B cell (primary cell): ENCODE data around the gene HOXA10. TPM values are rescaled to one million over a fixed set of nuclear protein-coding genes. Genes with fewer than 3 reads are reported as not detected.

Source experiments
- ATAC-seq: fragments of 200-7000 bp; cut with Tn5 transposase; one replicate; pipeline ENCODE4 v1.10.0; 2021; ENCODE audit warnings: low read depth, mild to moderate bottlenecking, moderate number of reproducible peaks, moderate library complexity
- CTCF ChIA-PET: fragments of 350-600 bp; sonication (Branson Sonifier 250); formaldehyde crosslinking; loops from one replicate; lab custom pipeline; 2021; ENCODE audit warnings: antibody characterized with exemption, inconsistent platforms; lab: Charles Lee
- POLR2A ChIA-PET: fragments of 350-600 bp; sonication (Branson Sonifier 250); formaldehyde crosslinking; loops from one replicate; lab custom pipeline; 2021; ENCODE audit warnings: antibody characterized with exemption; lab: Charles Lee
- DNase-seq: peaks from one replicate; pipeline ENCODE4 v3.0.0; 2013
- H2AFZ ChIP-seq: 2 replicates; pipeline ENCODE4 v1.6.1; 2012; ENCODE audit warnings: mild to moderate bottlenecking, low read depth, low read length; ENCODE audit not compliant: insufficient read depth, poor library complexity, severe bottlenecking
- H3K27ac ChIP-seq, 2 donors: 1 replicate in 1 of 2; 2 replicates in 1 of 2; pipeline ENCODE4 v1.5.1; 2012 to 2013; ENCODE audit warnings: low read length in 2 of 2, mild to moderate bottlenecking in 2 of 2, moderate library complexity in 1 of 2
- H3K27me3 ChIP-seq, 4 experiments: fragments of 200-600 bp in 1 of 4; sonication (generic) in 1 of 4; replicated peaks in 1 of 4; 1 replicate in 2 of 4; 2 replicates in 2 of 4; pipeline versions ENCODE4 v1.6.1 to v1.7.0; 2013 to 2016; ENCODE audit warnings: low read length in 3 of 4, mild to moderate bottlenecking in 2 of 4, mixed read lengths in 1 of 4, moderate library complexity in 1 of 4; ENCODE audit not compliant: insufficient read depth in 4 of 4, control insufficient read depth in 3 of 4; ENCODE audit errors: control extremely low read depth in 1 of 4
- H3K36me3 ChIP-seq, 2 experiments: replicated peaks in 1 of 2; 1 replicate in 1 of 2; 2 replicates in 1 of 2; pipeline versions ENCODE4 v1.6.1 to v1.7.1; 2013; ENCODE audit warnings: low read length in 1 of 2; ENCODE audit not compliant: insufficient read depth in 2 of 2, control insufficient read depth in 1 of 2; ENCODE audit errors: control extremely low read depth in 1 of 2, extremely low read depth in 1 of 2
- H3K4me1 ChIP-seq, 2 donors: fragments of 200-600 bp in 1 of 2; sonication (generic) in 1 of 2; 1 replicate in 1 of 2; 2 replicates in 1 of 2; pipeline versions ENCODE4 v1.5.1 to v1.6.1; 2013 to 2017; ENCODE audit warnings: low read length in 2 of 2; ENCODE audit not compliant: control insufficient read depth in 2 of 2, insufficient read depth in 2 of 2
- H3K4me2 ChIP-seq: replicated peaks from 2 replicates; pipeline ENCODE3; 2012; ENCODE audit warnings: mild to moderate bottlenecking, low read depth, low read length; ENCODE audit not compliant: poor library complexity, severe bottlenecking
- H3K4me3 ChIP-seq, 5 experiments: fragments of 200-600 bp in 1 of 5; sonication (generic) in 1 of 5; 1 replicate in 3 of 5; 2 replicates in 2 of 5; pipeline versions ENCODE4 v1.5.1 to v1.7.0; 2011 to 2016; ENCODE audit warnings: low read length in 4 of 5, mild to moderate bottlenecking in 4 of 5, low read depth in 2 of 5, control low read depth in 1 of 5, moderate library complexity in 1 of 5; ENCODE audit not compliant: insufficient read depth in 1 of 5; ENCODE audit errors: control extremely low read depth in 1 of 5, extremely low read depth in 1 of 5
- H3K79me2 ChIP-seq: fragments of 200-600 bp; sonication (generic); one replicate; pipeline ENCODE4 v1.6.0; 2016; ENCODE audit warnings: low read length; ENCODE audit not compliant: control insufficient read depth, insufficient read depth
- H3K9ac ChIP-seq: fragments of 200-600 bp; sonication (generic); 2 replicates; pipeline ENCODE4 v1.6.1; 2017; ENCODE audit warnings: mild to moderate bottlenecking, low read length, moderate library complexity
- H3K9me3 ChIP-seq, 3 donors: one replicate each; pipeline versions ENCODE4 v1.6.1 to v1.7.1; 2013; ENCODE audit warnings: low read length in 2 of 3; ENCODE audit not compliant: control insufficient read depth in 2 of 3, insufficient read depth in 1 of 3; ENCODE audit errors: control extremely low read depth in 1 of 3
- H4K20me1 ChIP-seq: 2 replicates; pipeline ENCODE4 v1.6.0; 2012; ENCODE audit warnings: mild to moderate bottlenecking, low read length; ENCODE audit not compliant: insufficient read depth, control insufficient read depth, poor library complexity, severe bottlenecking
- H3K27ac Mint-ChIP-seq: one replicate; pipeline ENCODE4 v1.8.0; 2021; ENCODE audit warnings: mixed read lengths
- H3K27me3 Mint-ChIP-seq: one replicate; pipeline ENCODE4 v1.8.0; 2021; ENCODE audit warnings: mixed read lengths
- H3K4me1 Mint-ChIP-seq: one replicate; pipeline ENCODE4 v1.8.0; 2021; ENCODE audit warnings: mixed read lengths
- H3K4me3 Mint-ChIP-seq: one replicate; pipeline ENCODE4 v1.8.0; 2021; ENCODE audit warnings: mixed read lengths
- H3K9me3 Mint-ChIP-seq: one replicate; pipeline ENCODE4 v1.8.0; 2022; ENCODE audit warnings: mixed read lengths; ENCODE audit not compliant: insufficient read depth
- EZH2 ChIP-seq: IDR thresholded peaks from 2 replicates; pipeline ENCODE4 v1.6.1; 2012; ENCODE audit warnings: borderline replicate concordance, low read depth, mild to moderate bottlenecking, moderate library complexity, low read length; ENCODE audit not compliant: insufficient read depth, poor library complexity, severe bottlenecking
- WGBS: methylation state at CpG from one replicate; pipeline ENCODE4 v1.1.5; 2013; ENCODE audit warnings: missing lambda C conversion rate; ENCODE audit not compliant: insufficient coverage; 5-methylcytosine and 5-hydroxymethylcytosine counted together
- intact Hi-C: fragments of 100-400 bp; cut with micrococcal nuclease; formaldehyde crosslinking; loops from one replicate; pipeline ENCODE4 v1.10.0; 2022
- polyA plus RNA-seq: library from polyadenylated mRNA; depleted of rRNA; stranded (reverse); fragments of >200 nt; gene quantifications from 2 replicates; pipeline ENCODE4 v1.2.3, GENCODE V29; 2012
- total RNA-seq, 2 donors: library from RNA; stranded (reverse); fragments of 120-200 nt in 1 of 2; gene quantifications; 1 replicate in 1 of 2; 2 replicates in 1 of 2; pipeline versions ENCODE4 v1.2.3 to v1.2.4, GENCODE V29; 2013 to 2022
- TF ChIP-seq, protein P1 (sequence below): fragments of 200-600 bp; IDR thresholded peaks from one replicate; pipeline ENCODE4 v1.8.0; 2022; ENCODE audit warnings: antibody characterized with exemption, mild to moderate bottlenecking

Gene HOXA10
- total and polyA plus RNA-seq, 2 donors (not counting 1 experiment from before 2014, with no cell fraction given) = not detected

DNA sequence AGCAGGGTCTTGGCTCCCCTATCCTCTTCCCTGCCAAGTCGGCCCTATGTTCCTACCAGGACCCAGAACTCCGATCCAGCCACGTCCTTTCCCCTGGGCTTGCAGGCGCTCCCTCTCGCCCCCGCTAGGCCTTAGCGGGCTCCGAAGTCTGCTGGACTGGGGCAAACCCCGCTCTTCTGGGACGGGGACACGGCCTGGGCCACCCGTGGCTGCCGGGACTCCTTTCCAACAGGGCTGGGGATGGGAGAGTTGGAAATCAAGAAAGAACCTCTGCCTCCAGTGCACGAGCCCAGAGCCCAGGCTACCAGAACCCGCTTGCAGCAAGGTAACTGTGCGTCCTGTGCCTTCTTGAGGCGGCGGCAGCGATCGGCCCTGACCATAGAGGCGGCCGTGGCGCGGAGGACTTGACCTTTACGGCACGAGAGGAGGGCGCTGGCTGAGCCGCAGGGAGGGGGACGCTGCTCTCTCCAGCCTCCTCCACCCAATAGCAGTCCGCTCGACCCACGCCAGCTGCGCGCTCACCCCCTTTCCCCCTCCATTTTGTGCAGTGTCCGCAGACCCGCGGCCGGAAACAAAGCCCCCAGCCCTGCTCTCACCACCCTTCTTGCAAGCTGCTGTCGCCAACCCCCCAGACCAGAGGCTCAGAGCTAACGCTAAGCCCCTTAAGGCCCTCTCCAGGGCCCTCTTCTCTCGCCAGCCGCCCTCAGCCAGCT is 17.9 kb upstream of the HOXA10 start:
- Histone ChIP-seq H4K20me1 (no peaks in the 10 kb centered on the region), H3K27ac (no peak overlapping the region), H3K4me2 (peak overlapping the region; percentile 75), H3K79me2 (no peaks in the 10 kb centered on the region), H3K9me3 (peaks cover 2 to 58% (median 6%) of the 10 kb centered on the region in 3 donors), H3K4me1 (peaks cover 39 to 65% of the 10 kb centered on the region in 2 donors), H3K36me3 (no peaks in the 10 kb centered on the region), H3K9ac (peak overlapping the region; percentile 36), H3K27me3 (peaks cover 3 to 91% (median 79%) of the 10 kb centered on the region in 4 experiments), H3K4me3 (peak overlapping the region in 1 of 5 experiments; percentile 45), H2AFZ (no peak overlapping the region)
- peaks cover 31% of the 10 kb centered on the region for H3K4me1 Mint-ChIP-seq
- WGBS = 18% methylated on average over 42 of the region's 42 CpGs
- intact Hi-C loops = loop anchor here (10.0 kb wide), 1 partner anchor 413 kb away; no protein-coding TSS in a partner anchor
- no peak for TF ChIP-seq EZH2
- TF ChIP-seq, protein P1, sequence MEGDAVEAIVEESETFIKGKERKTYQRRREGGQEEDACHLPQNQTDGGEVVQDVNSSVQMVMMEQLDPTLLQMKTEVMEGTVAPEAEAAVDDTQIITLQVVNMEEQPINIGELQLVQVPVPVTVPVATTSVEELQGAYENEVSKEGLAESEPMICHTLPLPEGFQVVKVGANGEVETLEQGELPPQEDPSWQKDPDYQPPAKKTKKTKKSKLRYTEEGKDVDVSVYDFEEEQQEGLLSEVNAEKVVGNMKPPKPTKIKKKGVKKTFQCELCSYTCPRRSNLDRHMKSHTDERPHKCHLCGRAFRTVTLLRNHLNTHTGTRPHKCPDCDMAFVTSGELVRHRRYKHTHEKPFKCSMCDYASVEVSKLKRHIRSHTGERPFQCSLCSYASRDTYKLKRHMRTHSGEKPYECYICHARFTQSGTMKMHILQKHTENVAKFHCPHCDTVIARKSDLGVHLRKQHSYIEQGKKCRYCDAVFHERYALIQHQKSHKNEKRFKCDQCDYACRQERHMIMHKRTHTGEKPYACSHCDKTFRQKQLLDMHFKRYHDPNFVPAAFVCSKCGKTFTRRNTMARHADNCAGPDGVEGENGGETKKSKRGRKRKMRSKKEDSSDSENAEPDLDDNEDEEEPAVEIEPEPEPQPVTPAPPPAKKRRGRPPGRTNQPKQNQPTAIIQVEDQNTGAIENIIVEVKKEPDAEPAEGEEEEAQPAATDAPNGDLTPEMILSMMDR = no peak
- no peak for ATAC-seq
- ChIA-PET POLR2A (interaction anchor here (0.5 to 0.7 kb wide), 3 partner anchors 17 to 77 kb away, joined by 3 to 4 read pairs (median 4); no protein-coding TSS in a partner anchor), CTCF (interaction anchor here (0.7 to 1.3 kb wide), 8 partner anchors 9 to 728 kb away, joined by 3 to 5 read pairs (median 3); no protein-coding TSS in a partner anchor)
- peak; percentile 37 for DNase-seq
- no peaks in the 10 kb centered on the region for H3K9me3 Mint-ChIP-seq
- peak overlapping the region; percentile 37 for H3K27ac Mint-ChIP-seq
- peaks cover 86% of the 10 kb centered on the region for H3K27me3 Mint-ChIP-seq
- H3K4me3 Mint-ChIP-seq = peak overlapping the region; percentile 61
